Bone marrow (tissue), 2 donors: ENCODE results near the gene CEP128.

ENCODE experiments used
- DNase-seq, 2 donors: peaks; one replicate each; lab custom pipeline; 2025; lab: John Stamatoyannopoulos, UW

CEP128 gene

GRCh38 chr14:80941241-80942185 lies at the start of gene CEP128:
TSS of gene CEP128 (minus strand) at chr14:80941738.
- peak; percentile 66 to 90 for DNase-seq

GRCh38 chr14:80988735-80989429 lies 47.3 kb upstream of the CEP128 start:
- DNase-seq = peak in 1 of 2 donors; percentile 28

- no peak for DNase-seq
Measured at GRCh38 chr14:80988192-80988591, 46.7 kb upstream of the CEP128 start.

GRCh38 chr14:80987235-80988032 lies 45.9 kb upstream of the CEP128 start:
- DNase-seq = peak in 1 of 2 donors; percentile 44

DNA sequence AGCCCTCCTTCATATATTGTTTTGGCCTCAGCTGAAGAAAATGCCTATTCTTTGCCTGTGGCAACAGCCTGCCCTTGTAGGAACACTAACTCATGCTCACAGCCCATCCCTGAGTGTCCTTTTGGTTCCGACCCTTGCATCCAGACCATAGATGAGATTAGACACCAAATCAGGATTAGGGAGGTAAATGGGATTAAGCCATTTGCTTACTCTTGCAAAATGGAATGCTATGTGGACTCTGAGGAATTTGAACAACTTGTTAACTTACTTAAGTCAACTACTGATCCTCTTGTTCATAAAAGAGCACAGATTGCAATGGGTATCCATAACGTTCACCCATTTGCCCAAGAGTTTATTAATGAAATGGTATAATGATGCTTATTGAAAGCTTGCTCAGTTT lies 41.2 kb upstream of the CEP128 start:
- no peak for DNase-seq

GRCh38 chr14:80981673-80982072 lies 40.1 kb upstream of the CEP128 start:
- no peak for DNase-seq

DNA sequence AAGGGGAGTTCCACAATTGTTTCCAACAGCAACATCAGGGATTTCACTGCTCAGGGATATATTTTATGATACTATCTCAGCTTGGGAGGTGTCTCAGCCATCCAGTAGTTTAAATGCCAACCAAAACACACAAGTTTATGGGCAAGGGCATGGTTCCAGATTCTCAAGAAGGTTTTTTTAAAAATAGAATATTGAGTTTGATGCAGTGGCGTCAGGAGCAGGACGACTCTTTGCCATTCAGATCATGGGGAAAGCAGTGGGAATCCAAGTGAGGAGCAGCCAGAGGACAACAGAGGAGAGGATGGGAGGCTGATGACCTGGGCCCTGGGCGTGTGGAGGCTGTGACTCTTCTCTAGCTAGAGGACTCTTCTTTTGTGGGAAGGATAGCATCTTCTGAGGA lies 39.6 kb upstream of the CEP128 start:
- no peak for DNase-seq

GRCh38 chr14:80979951-80980350 lies 38.4 kb upstream of the CEP128 start:
- no peak for DNase-seq

DNA sequence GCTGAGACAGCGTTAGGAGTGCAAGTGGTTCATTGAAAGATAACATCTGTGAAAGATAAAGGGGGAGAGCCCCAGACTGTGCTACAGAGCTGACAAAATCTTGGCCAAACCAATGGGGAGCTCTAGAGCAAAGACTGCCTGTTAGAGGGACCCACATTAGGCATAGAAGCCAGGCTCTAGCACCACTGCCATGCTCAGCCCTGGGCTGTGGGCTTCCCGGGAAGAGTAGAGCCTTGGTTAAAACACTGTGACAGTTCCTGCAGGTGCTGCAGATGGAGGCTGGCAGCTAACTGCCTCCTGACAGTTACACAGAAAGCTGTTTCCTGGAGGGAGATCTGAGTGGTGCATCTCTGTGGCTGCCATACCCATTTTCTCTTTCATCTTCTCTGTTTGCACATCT lies 36.9 kb upstream of the CEP128 start:
- DNase-seq = peak in 1 of 2 donors; percentile 62

DNA sequence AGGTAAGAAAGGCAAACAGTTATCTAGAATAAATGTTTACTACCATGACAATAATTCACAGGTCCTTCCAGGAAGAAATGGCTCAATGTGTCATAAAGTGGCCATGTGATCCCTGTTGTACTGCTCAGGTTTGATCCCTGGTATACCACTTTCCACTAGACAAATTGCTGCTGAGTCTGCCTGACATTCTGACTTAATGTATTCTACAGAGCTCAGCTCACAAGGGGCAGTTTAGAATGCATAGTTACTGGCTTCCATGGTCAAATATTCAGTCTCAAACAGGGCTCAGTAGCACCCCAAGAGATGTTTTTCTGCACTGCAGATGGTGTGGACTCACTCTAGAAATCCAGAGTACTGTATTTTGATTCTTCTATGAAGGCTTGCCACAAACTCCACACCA lies 35.7 kb upstream of the CEP128 start:
- DNase-seq = no peak

DNA sequence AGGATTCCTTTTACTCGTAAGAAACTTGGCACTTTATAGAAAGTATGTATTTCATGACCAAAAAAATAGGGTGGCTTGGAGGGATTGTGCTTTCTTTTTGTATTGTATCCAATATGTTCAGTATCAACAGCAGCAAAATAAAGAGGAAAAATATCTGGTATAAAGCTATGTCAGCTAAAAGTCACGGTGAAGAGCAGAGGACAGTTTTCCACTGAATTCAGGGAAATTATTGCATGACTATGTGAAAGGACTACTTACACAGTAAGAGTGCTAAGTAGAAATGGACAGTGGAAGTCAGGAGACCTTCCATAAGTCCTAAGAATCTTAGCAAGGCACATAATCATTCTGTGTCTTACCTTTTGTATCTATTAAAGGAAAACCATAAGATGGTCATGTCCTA lies 33.1 kb upstream of the CEP128 start:
- DNase-seq = no peak

DNA sequence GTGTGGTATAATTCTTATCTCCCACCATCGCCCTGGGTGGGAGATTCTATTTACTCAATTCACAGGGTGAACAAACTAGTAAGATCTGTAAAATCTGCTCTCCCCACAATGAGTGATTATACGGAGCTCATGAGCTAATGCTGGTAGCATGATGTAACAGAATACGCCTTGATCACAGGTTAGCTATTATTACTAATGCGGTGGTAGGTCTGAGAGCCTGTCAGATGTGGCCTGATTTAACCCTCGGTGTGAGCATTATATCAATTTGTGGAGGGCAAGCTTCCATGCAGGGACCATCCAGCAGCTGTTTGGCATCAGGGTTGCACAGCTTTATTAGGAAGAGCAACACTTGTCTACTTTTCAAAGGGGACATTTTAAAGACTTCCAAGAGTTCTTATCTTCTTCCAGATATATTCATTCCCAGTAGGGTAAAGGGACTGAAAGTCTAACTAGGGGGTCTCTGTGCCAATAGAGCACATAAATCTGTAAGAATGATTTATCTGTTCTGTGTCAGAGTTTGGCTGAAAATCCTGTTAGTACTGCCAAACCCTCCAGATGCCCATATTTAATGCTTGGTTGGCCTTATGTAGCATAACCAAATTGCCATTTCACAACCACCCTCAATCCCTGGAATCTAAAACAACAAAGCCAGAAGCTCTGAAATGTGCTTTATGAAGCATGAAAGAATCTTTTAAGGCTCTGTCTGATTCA lies 32.5 kb upstream of the CEP128 start:
- no peak for DNase-seq

GRCh38 chr14:80965037-80965436 lies 23.5 kb upstream of the CEP128 start:
- no peak for DNase-seq

DNA sequence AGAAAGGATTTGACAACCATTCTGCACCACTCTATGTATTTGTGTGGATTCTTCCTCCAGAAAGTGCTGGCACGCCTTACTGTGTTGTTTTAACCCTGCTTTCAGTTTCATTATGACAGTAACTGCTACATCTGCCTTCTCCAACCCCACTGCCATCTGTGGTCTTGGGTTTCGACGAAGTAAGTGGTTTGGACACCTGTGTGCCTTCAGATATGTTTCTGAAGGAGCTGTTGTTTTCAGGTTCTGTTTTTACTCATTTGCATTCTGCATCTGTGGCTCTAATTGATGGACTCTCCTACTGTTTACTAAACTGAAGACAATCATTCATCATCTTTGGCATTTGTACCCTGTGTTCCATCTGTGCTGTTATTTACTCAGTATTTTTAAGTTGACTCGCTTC lies 18.0 kb upstream of the CEP128 start:
- peak in 1 of 2 donors; percentile 78 for DNase-seq

- no peak for DNase-seq
Measured at GRCh38 chr14:80958939-80959338, 17.4 kb upstream of the CEP128 start.

GRCh38 chr14:80958226-80958625 lies 16.7 kb upstream of the CEP128 start:
- no peak for DNase-seq

DNA sequence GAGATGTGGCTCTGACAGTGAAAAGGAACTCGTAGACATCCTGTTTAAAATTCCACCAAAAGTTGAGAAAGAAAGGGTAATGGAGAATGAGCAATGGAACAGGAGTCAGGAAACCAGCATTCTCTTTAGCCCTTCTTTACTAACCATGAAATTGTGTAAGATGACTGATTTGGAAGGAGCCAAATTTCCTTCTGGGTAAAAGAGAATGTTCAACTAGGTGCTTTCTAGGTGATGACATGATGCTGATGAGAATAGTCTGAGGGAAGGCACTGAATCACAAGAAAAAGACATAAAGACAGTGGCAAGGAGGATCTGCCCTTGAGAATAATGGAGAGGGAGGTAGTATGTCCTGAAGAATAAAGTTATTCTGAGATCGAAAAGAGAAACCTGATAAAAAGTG lies 16.1 kb upstream of the CEP128 start:
- no peak for DNase-seq

GRCh38 chr14:80956922-80957321 lies 15.4 kb upstream of the CEP128 start:
- DNase-seq = no peak

- no peak for DNase-seq
Measured at GRCh38 chr14:80956102-80956501, 14.6 kb upstream of the CEP128 start.

DNA sequence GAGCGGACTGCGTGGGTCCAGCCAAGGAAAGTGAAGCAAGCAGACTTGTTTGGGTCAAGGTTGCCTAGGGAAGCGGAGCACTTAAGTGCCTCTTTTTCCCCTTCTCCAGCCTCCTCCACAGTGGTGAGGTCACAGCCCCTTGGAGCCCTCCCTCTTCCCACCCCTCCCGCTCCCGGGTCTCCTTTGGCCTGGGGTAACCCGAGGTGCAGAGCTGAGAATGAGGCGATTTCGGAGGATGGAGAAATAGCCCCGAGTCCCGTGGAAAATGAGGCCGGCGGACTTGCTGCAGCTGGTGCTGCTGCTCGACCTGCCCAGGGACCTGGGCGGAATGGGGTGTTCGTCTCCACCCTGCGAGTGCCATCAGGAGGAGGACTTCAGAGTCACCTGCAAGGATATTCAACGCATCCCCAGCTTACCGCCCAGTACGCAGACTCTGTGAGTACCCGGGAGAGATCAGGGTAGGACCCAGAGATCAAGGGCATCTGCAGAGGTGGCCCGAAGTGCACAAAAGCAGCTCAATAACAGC lies 13.9 kb upstream of the CEP128 start, which contains the start of gene TSHR:
Gene TSHR (plus strand): TSS at position 206 of the 526 bp plus-strand sequence. CDS start 60 bp downstream, at position 266.
- DNase-seq = no peak

DNA sequence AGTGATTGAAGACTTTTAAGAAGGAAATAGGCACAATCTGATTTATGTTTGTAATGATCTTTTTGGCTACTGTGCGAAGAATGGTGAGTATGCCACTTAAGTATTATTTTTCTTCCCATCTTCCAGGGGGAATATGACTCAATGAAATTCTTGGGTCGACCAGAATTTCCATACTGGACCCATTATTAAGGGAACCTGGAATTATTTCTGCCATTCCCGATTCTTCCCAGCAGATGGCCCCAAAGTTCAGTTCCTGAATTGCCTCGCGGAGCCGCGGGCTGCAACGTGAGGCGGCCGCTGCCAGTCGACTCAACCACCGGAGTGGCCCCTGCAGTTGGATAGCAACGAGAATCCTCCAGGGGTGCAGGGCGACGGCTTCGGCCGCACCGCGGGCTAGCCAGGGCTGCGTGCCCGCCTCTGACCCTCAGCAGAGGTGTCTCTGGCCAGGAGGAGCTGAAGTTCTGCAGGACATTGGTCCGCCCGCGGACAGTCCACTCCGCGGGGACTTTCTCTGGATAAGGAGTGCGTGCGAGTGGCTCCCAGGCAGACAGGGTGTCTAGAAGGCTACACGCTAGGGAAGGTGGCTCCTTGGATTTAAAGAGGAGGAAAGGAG lies 13.3 kb upstream of the CEP128 start:
- DNase-seq = peak; percentile 34 to 66
